MCF 10A (cell line): Measurements from ENCODE around the gene IFITM2. TPM values are rescaled to one million over a fixed set of nuclear protein-coding genes. Genes with fewer than 3 reads are reported as not detected.
"Not testable (repeated sequence)": the region's sequence is repeated elsewhere in the genome, so short reads cannot be mapped to it uniquely, and the experiment has no call there.

Experiments
- BruUV-seq: library from RNA; stranded (reverse); fragments of 400-500 nt; replicated peaks from 2 replicates; lab custom pipeline; 2021; lab: Mats Ljungman, UMichigan
- CTCF ChIA-PET: fragments of 300-600 bp; sonication (Branson Sonifier 250); formaldehyde crosslinking; extraction: SDS; loops from one replicate; lab custom pipeline; 2021; ENCODE audit warnings: antibody characterized with exemption, inconsistent platforms; lab: Yijun Ruan, JAX
- POLR2A ChIA-PET: fragments of 300-600, 350-650 bp; sonication (Branson Sonifier 250); formaldehyde crosslinking; extraction: SDS; loops from one replicate; lab custom pipeline; 2020; ENCODE audit warnings: antibody characterized with exemption, inconsistent platforms; lab: Yijun Ruan, JAX
- DNase-seq: peaks from one replicate; pipeline ENCODE4 v3.0.0-alpha.2; 2018; ENCODE audit not compliant: unreplicated experiment
- H3K27ac Mint-ChIP-seq: one replicate; pipeline ENCODE4 v1.8.0; 2022; ENCODE audit warnings: mild to moderate bottlenecking, low read depth, mixed read lengths; ENCODE audit not compliant: unreplicated experiment
- H3K27me3 Mint-ChIP-seq: one replicate; pipeline ENCODE4 v1.8.0; 2022; ENCODE audit warnings: mixed read lengths; ENCODE audit not compliant: insufficient read depth, unreplicated experiment
- H3K36me3 Mint-ChIP-seq: one replicate; pipeline ENCODE4 v1.8.0; 2022; ENCODE audit warnings: mild to moderate bottlenecking, moderate library complexity, mixed read lengths; ENCODE audit not compliant: insufficient read depth, unreplicated experiment
- H3K4me1 Mint-ChIP-seq: one replicate; pipeline ENCODE4 v1.8.0; 2022; ENCODE audit warnings: mixed read lengths; ENCODE audit not compliant: insufficient read depth, unreplicated experiment
- H3K4me3 Mint-ChIP-seq: one replicate; pipeline ENCODE4 v1.8.0; 2022; ENCODE audit warnings: mild to moderate bottlenecking, moderate library complexity, mixed read lengths; ENCODE audit not compliant: unreplicated experiment
- H3K9me3 Mint-ChIP-seq: one replicate; pipeline ENCODE4 v1.8.0; 2022; ENCODE audit warnings: mixed read lengths; ENCODE audit not compliant: unreplicated experiment
- intact Hi-C: fragments of 100-400 bp; cut with micrococcal nuclease; formaldehyde crosslinking; loops from 2 replicates; pipeline ENCODE4 v1.14.1; 2022
- total RNA-seq: library from RNA; stranded (reverse); gene quantifications from 2 replicates; pipeline ENCODE4 v1.2.3, GENCODE V29; 2022
- TF ChIP-seq, protein P1 (sequence below): fragments of 200-600 bp; IDR thresholded peaks from one replicate; pipeline ENCODE4 v1.8.0; 2022; ENCODE audit warnings: antibody characterized with exemption, mild to moderate bottlenecking; ENCODE audit not compliant: unreplicated experiment

The IFITM2 gene
- total RNA-seq, 1 experiment from 2014 or later = 314 TPM

DNA sequence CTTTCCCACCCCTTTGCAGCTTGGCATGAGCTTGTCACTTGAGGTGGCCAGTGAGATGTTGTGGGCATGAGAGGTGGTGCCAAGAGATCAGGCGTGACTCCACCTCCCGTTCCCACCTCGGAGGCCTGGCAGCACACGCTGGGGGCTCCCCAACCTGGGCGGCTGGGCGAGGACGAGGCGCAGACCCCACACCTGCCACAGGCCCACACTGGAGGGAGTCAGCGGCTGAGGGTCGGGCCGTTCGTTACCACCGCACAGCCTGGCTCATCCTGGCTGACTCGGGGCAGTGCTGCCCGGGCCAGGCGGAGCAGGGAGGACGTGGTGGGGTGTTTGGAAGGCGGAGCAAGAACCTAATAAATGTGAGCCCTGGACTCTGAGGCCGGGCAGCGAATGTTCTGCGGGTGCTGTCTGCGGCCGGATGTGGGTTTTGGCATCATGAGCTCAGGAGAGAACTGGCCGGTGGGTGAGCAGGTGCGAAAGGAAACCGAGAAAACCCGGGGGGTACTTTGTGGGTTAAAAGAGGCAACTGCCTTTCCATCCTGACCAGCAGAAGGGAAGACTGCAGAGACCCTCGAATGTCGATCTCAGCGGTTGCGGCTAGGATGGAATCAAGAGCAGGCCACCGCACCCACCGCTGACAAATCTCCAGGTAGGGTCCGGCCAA is 23.2 kb downstream of the IFITM2 start:
- TF ChIP-seq, protein P1, sequence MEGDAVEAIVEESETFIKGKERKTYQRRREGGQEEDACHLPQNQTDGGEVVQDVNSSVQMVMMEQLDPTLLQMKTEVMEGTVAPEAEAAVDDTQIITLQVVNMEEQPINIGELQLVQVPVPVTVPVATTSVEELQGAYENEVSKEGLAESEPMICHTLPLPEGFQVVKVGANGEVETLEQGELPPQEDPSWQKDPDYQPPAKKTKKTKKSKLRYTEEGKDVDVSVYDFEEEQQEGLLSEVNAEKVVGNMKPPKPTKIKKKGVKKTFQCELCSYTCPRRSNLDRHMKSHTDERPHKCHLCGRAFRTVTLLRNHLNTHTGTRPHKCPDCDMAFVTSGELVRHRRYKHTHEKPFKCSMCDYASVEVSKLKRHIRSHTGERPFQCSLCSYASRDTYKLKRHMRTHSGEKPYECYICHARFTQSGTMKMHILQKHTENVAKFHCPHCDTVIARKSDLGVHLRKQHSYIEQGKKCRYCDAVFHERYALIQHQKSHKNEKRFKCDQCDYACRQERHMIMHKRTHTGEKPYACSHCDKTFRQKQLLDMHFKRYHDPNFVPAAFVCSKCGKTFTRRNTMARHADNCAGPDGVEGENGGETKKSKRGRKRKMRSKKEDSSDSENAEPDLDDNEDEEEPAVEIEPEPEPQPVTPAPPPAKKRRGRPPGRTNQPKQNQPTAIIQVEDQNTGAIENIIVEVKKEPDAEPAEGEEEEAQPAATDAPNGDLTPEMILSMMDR = no peak
- BruUV-seq = no TSS peak
- intact Hi-C loops = loop anchor here (1.0 kb wide), 1 partner anchor 22 kb away; no protein-coding TSS in a partner anchor
- Mint-ChIP-seq H3K9me3 (no peaks in the 10 kb centered on the region), H3K27ac (no peak overlapping the region), H3K36me3 (no peaks in the 10 kb centered on the region), H3K4me1 (no peaks in the 10 kb centered on the region), H3K27me3 (no peaks in the 10 kb centered on the region), H3K4me3 (no peak overlapping the region)
- POLR2A ChIA-PET = interaction anchor here (0.5 to 1.4 kb wide), 3 partner anchors 9 to 20 kb away, joined by 3 to 4 read pairs (median 3); no protein-coding TSS in a partner anchor
- no peak for DNase-seq
- CTCF ChIA-PET = interaction anchor here (1.2 to 1.9 kb wide), 2 partner anchors 14 to 16 kb away, joined by 3 to 5 read pairs; no protein-coding TSS in a partner anchor

DNA sequence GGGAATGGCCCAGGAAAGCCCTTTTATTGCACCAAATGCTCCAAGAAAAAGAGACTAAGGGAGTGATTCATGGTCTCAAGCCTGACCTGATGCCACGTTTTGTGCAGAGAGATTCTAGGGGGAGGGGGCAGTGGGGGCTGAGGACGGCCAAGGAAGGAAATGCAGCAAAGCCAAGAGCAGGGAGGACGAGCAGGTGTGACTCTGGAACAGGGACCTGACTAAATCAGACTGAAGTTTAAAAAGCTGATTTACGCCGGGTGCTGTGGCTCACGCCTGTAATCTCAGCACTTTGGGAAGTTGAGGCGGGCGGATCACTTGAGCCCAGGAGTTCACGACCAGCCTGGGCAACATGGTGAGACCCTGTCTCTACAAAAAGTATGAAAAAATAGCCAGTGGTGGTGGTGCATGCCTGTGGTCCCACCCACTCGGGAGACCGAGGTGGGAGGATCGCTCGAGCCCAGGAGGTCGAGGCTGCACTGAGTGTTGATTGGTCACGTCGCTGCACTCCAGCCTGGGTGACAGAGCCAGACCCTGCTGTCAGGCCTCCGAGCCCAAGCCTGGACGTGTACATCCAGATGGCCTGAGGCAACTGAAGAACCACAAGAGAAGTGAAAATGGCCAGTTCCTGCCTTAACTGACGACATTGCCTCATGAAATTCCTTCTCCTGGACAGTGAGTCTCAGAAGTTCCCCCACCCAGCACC is 23.9 kb downstream of the IFITM2 start:
- POLR2A ChIA-PET = interaction anchor here (0.5 to 1.4 kb wide), 4 partner anchors 9 to 46 kb away, joined by 3 to 4 read pairs (median 3); no protein-coding TSS in a partner anchor
- BruUV-seq = no TSS peak

DNA sequence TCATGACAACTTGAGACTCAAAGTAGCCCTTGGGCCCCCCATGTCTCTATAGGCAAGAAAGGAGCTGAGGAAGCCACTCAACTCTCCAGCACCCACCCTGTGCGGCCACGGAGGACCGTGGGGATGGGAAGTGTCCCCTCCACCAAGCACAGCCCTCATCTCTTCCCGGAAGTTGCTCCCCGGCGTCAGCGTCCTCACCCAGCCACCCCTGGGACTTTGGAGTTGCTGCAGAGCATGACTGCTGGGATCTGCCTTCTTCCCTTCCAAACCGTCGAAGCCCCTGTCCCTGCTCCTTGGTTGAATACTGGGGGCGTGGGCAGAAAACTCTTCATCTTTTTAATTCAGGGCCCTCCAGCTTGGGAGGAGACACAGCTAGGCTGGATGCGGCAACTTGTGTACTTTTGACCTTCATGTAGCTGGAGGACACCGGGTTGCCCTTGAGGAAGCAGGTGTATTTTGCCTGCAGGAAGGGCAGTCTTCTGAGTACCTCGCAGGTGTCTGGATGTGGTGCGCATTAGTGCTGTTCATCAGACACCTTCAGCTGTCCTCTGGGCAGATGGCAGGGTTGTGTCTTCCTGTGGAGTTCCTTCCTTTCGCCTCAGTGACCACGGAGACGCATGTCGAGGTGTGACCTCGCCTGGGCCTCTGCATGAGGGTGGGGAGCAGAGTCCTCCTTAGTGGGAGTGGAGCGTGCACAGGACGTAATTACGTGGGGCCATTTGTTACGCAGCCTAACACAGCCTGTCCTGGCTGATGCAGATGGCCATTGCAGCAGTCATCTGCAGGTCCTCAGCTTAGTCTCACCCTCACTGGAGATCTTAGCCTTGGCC is 25.2 kb downstream of the IFITM2 start:
- no peak for DNase-seq
- CTCF ChIA-PET = interaction anchor here (0.6 kb wide), 2 partner anchors 25 to 46 kb away, joined by 3 to 5 read pairs; partner anchors contain the start of gene IFITM2
- H3K27ac Mint-ChIP-seq = no peak overlapping the region
- intact Hi-C loops = no loop called here
- TF ChIP-seq, protein P1 = no peak
- POLR2A ChIA-PET = interaction anchor here (0.6 to 0.9 kb wide), 2 partner anchors 48 to 204 kb away, joined by 3 read pairs; partner anchors contain the start of gene LRRC56
- no peaks in the 10 kb centered on the region for H3K27me3 Mint-ChIP-seq
- no TSS peak for BruUV-seq
- H3K4me1 Mint-ChIP-seq = no peaks in the 10 kb centered on the region
- no peak overlapping the region for H3K4me3 Mint-ChIP-seq
- H3K36me3 Mint-ChIP-seq = no peaks in the 10 kb centered on the region
- H3K9me3 Mint-ChIP-seq = no peaks in the 10 kb centered on the region

More for the DNA sequence above, 23.9 kb downstream of the IFITM2 start:
- DNase-seq = no peak
- intact Hi-C loops = loop anchor here (1.0 kb wide), 1 partner anchor 22 kb away; no protein-coding TSS in a partner anchor
- no peak overlapping the region for H3K4me3 Mint-ChIP-seq
- no peaks in the 10 kb centered on the region for H3K9me3 Mint-ChIP-seq
- no peaks in the 10 kb centered on the region for H3K4me1 Mint-ChIP-seq
- H3K36me3 Mint-ChIP-seq = no peaks in the 10 kb centered on the region
- TF ChIP-seq, protein P1 = no peak
- no peak overlapping the region for H3K27ac Mint-ChIP-seq
- CTCF ChIA-PET = no interaction called here
- H3K27me3 Mint-ChIP-seq = no peaks in the 10 kb centered on the region

GRCh38 chr11:333616-334263 is 26.1 kb downstream of the IFITM2 start:
- intact Hi-C loops, H3K9me3 Mint-ChIP-seq, H3K4me1 Mint-ChIP-seq, H3K27me3 Mint-ChIP-seq, BruUV-seq, H3K4me3 Mint-ChIP-seq, H3K27ac Mint-ChIP-seq, DNase-seq, H3K36me3 Mint-ChIP-seq: not testable (repeated sequence)
- ChIA-PET POLR2A (interaction anchor here (0.6 to 0.9 kb wide), 2 partner anchors 26 to 203 kb away, joined by 3 read pairs; partner anchors contain the start of genes IFITM2 and LRRC56), CTCF (interaction anchor here (0.6 kb wide), 1 partner anchor 47 kb away, joined by 5 read pairs; no protein-coding TSS in a partner anchor)
